Stimulated activated CD8-positive, alpha-beta memory T cell treated with anti-CD3 and anti-CD28 coated beads, Interleukin-2, amount 100 ng/mL, for 1 hour (primary cell): ENCODE results near the gene SYCP3.
"Not testable (repeated sequence)": the region's sequence is repeated elsewhere in the genome, so short reads cannot be mapped to it uniquely, and the experiment has no call there.

Experiments
- DNase-seq, 2 donors: peaks; one replicate each; pipeline ENCODE4 v3.0.0-alpha.2; 2020; ENCODE audit warnings: low read depth in 2 of 2

Gene SYCP3

GRCh38 chr12:101713930-101714329 lies 25.3 kb downstream of the SYCP3 start:
- no peak for DNase-seq

GRCh38 chr12:101713059-101713682 lies 26.1 kb downstream of the SYCP3 start:
- no peak for DNase-seq

GRCh38 chr12:101710288-101710687 lies 29.0 kb downstream of the SYCP3 start:
- no peak for DNase-seq

GRCh38 chr12:101707131-101707782 lies 32.0 kb downstream of the SYCP3 start:
- no peak for DNase-seq

GRCh38 chr12:101706403-101706802 lies 32.9 kb downstream of the SYCP3 start:
- no peak for DNase-seq

GRCh38 chr12:101703487-101703886 lies 35.8 kb downstream of the SYCP3 start:
- DNase-seq, result no peak

GRCh38 chr12:101700299-101700820 lies 38.9 kb downstream of the SYCP3 start:
- DNase-seq, result no peak

GRCh38 chr12:101698800-101699347 lies 40.4 kb downstream of the SYCP3 start:
- no peak for DNase-seq

GRCh38 chr12:101697930-101698799 lies 41.1 kb downstream of the SYCP3 start:
- DNase-seq, result no peak

GRCh38 chr12:101697197-101697929 lies 41.9 kb downstream of the SYCP3 start, which contains the start of gene CHPT1:
Gene CHPT1 (plus strand): TSS chr12:101697640. CDS start chr12:101697862, 222 bp downstream.
- DNase-seq, result peak; percentile 20 to 37

GRCh38 chr12:101696251-101697196 lies 42.7 kb downstream of the SYCP3 start:
- DNase-seq, result no peak

GRCh38 chr12:101695706-101696105 lies 43.6 kb downstream of the SYCP3 start:
- no peak for DNase-seq

GRCh38 chr12:101694986-101695385 lies 44.3 kb downstream of the SYCP3 start:
- DNase-seq, result no peak

- DNase-seq, result no peak
Observed at GRCh38 chr12:101694297-101694848, 44.9 kb downstream of the SYCP3 start.

GRCh38 chr12:101691503-101692096 lies 47.7 kb downstream of the SYCP3 start:
- no peak for DNase-seq

- DNase-seq, result no peak
Observed at GRCh38 chr12:101690544-101691098, 48.6 kb downstream of the SYCP3 start.

- no peak for DNase-seq
Observed at GRCh38 chr12:101686176-101686575, 53.1 kb downstream of the SYCP3 start.

GRCh38 chr12:101685092-101685491 lies 54.2 kb downstream of the SYCP3 start:
- DNase-seq, result no peak

- DNase-seq, result not testable (repeated sequence)
Observed at GRCh38 chr12:101681627-101682026, 57.6 kb downstream of the SYCP3 start.
